ENCODE data around the gene NDUFA5.

DNA sequence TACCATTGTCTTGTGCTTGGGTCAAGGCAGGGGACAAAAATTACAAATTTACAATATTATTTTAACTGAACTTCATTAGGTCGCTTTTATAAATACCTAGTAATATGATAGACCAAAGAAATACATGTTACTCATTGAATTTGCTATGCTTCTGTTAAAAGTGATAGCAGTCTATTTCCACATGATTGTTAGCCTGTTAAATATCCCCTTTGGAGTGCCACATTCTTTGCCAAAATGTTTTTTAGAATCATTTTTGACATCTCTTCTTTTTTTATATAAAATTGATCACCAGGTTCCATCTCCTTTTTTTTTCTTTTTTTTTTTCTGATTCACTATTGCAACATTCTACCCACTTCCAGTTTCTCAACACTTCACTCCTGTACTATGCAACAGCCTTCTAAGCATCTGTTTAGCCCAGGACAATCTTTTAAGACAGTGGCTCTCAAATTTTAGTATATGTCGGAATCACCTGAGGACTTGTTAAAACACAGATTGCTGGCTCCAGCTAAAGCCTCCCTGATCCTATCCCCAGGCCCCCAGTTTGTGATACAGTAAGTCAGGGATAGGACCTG lies 16.4 kb upstream of the NDUFA5 start:
- TF ChIP-seq CTCF (IDR thresholded peaks at IDR 0.05; ENCODE audit: low read depth, low read length) (no peak), POLR2A (IDR thresholded peaks at IDR 0.05; ENCODE audit: extremely low read depth, insufficient read length) (no peak), MYC (IDR thresholded peaks at IDR 0.05; ENCODE audit: low read depth, low read length) (no peak)

All from NB4 (cell line).